HG02885 (cell line): Measurements from ENCODE around the gene DLGAP1.

Experiments
- ATAC-seq: cut with Tn5 transposase; IDR thresholded peaks from one replicate; pipeline ENCODE4 v1.9.1; 2021; ENCODE audit warnings: mild to moderate bottlenecking; ENCODE audit not compliant: unreplicated experiment, poor library complexity

DLGAP1 gene

DNA sequence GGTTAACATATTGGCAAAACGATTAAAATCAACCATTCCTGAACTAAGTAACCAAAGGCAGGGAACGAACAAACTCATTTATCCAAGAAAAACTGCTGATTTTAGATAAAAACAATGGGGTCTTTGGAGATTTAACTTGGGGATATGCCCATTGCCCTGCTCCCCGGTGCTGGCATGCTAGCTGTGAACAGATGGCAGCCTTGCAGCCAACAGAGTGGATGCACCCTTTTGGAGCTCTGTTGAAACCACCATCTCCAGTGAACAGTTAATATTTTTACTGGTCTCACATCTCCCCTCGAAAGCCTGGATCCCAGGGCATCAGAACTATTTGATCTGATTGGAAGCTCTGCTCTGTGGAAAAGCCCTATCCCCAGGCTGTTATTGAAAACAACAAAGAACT, 702.0 kb downstream of the DLGAP1 start:
- ATAC-seq: no peak

DNA sequence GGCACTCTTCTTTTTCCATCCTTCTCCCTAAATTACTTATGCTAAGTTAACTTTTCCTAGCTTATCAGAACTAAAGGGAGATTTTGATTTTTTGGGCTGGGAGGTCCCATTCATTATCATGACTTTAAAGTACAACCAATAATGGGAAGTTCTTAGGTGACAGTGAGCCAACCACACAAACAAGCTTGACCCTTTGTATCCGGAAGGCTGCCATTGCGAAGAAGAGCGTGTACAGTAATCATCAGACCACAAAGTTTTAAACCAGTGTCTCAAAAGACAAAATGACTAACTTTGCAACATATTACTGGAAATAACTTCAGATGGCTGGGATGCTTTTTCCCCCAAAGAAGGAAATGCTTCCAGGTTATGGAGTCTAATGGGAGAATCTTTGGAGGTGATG, 707.0 kb downstream of the DLGAP1 start:
- ATAC-seq: no peak

DNA sequence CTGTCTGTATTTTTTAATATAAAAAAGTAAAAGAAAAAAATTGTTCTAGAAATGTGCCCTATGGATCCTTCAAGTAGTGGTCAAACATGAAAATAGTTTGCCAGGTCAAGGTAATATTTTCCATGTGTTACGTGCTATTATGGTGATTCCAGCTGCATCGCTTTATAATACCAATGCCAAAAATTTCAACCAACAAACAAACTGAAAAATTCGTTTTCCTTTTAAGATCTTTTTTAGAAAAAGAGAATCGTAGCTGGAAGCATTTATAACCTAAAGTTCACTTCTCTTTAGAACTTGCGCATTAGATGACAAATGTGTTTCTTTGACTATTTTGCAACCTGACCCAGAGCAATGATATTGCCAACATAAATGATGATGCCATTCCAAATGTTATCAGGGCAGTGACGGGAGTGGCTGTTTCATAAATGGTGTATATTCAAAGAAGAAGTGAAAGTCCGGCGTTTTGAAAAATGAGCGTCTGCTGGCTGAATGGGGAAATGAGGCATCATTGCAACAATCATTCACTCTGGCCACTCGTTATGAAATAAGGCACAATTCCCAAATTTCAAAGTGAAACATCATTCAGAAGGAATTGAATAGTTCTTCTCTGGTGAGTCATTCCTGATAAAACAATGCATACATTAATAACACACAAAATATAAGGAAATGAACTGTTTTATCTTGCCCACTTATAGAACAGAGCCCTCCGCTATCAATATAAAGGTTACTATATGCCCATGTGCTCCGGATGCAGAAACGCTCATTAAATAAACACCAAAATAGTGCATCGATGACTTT, 707.7 kb downstream of the DLGAP1 start:
- ATAC-seq: no peak

DNA sequence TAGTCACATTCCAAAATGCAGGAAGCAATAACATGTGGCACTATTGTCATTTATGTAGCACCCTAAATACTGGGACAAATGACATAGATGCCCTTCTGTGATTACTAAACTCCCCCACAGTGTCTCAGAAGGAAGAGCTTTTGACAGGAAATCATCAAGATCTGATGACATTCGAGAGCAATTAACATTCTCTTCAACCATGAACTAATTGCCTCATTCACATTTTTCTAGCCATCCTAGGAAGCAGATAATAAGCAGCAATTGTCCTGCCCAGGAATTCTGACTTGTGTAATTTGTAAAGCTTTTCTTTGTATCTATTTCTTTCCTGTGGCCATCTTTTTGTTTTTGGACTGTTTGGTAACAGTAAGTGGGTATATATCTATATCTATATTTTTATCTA, 712.6 kb downstream of the DLGAP1 start:
- ATAC-seq: no peak

DNA sequence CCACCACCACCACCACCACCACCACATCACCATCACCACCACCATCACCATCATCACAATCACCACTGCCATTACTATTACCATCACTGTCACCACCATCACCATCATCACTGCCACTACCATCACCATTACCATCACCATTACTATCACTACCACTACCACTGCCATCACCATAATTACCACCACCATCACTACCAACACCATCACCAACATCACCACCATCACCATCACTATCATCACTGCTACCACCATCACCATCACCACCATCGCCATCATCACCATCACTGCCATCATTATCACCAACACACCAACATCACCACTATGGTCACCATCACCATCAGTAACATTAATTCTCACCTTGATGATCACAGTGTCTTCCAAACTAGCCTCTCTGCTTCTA, 713.8 kb downstream of the DLGAP1 start:
- no peak for ATAC-seq

DNA sequence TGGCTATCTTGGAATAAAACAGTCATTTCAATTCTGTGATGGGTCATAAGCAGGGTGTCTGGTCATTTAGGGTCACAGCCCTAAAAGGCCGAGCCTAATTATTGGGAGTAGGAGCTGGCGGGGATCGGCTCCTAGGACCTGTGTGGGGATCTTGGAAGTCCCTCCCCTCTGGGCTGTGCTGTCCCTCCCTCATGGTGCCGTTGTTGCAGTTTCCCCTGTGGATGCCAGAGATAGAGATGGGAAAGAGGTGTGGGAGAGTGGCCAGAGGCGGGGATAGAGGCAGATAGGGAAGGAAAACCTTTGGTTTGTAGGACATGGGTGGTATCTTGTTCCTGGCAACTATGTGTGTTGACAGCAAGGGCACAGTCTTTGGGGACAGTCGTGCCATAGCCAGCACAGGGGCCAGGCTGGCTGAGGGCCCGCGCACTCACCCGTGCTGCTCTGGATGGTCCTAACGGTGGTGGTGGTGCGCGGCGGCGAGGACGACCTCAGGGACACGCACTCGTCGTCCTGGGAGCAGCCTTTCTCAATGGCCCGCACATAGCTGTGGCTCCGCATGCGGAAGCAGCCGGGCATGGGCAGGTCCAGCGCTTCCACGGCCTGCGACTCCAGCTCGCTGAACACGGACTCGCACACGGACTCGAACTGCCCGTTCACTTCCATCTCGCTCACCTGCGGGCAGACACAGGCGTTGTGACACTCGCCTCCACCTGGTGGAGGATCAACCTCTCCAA, 726.2 kb downstream of the DLGAP1 start:
- ATAC-seq: no peak

DNA sequence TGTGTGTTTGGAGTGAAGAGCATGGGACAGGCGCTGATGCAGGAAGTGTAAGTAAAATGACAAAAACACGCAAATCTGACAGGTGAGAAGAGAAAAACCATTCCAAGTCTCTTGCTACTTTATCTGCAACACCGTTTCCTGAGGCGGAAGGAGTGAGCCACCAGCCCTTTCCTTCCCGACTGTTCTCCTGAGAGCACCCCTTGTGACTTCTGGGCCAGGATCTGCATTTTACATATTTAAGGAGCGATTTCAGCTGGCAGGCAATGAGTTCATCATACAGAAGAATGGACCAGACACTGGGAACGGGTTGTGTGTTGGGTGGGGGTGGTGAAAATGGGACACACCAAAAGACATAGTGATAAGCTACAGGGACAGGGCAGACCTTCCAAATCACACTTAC, 727.8 kb downstream of the DLGAP1 start:
- no peak for ATAC-seq

DNA sequence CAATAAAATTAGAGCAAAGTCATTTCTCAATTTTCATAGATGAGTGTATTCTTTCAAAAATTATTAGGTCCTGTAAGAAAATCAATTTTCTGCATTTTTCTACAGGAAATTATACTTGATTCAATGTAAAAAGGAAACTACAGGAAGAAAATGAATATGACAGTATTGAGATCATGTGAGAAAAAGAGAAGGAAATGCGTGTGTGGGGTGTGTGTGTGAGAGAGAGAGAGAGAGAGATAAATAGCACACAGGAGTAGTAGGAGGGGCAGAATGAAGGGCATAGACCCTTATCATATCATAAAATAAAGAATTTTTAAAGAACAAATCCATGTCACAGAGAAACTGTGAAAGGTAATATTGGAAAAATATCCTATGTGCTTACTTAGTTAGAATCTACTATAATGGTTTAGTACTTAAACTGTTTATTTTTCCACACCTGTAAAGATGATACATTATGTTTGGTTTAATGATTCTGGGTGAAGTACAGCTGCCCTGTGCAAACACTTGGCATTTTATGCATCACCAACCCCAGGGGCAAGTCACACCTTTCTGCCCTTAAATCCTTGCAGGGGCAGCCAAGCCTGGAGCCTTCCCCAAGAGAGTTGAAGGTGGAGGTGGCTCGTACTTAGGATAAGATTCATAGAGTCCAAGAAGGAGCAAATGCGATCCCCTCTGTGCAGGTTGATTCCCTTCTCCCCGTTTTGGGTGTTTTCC, 728.7 kb downstream of the DLGAP1 start:
- ATAC-seq: no peak

DNA sequence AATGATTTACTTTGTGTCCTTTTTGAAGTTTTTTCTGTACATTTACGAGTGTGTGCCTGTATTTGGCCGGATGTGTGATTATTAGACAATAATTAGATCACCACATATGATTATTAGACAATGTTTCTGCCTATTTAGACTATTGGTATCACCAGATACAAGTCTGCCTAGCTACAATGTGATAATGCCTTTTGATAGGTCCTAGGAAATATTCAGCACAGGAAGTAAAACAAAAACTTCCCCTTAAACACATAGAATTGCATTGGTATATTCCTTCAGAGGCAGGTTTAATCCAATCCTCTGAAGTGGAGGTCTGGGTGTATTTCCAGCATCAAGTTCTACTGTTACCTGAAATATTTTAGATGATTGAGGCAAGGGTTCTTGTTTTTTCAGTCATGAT, 730.0 kb downstream of the DLGAP1 start:
- ATAC-seq: no peak

DNA sequence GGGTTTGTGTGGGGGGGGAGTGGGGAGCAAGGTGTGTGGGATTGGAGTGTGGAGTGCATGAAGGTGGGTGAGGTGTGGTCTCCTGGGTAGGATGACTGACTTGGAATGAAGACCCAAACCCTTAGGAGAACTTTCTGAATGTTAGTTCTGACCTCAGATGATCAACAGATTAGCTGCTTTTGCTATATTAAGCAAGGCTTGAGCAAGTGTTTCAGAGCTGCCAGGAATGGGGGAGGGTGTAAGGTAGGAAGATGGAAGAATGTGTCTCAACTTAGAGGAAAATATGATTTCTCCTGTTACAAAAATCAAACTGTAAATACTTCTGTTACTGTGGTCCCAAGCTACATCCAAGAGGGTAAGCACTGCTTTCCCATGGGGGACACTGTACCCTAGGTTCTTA, 731.6 kb downstream of the DLGAP1 start:
- ATAC-seq: no peak

DNA sequence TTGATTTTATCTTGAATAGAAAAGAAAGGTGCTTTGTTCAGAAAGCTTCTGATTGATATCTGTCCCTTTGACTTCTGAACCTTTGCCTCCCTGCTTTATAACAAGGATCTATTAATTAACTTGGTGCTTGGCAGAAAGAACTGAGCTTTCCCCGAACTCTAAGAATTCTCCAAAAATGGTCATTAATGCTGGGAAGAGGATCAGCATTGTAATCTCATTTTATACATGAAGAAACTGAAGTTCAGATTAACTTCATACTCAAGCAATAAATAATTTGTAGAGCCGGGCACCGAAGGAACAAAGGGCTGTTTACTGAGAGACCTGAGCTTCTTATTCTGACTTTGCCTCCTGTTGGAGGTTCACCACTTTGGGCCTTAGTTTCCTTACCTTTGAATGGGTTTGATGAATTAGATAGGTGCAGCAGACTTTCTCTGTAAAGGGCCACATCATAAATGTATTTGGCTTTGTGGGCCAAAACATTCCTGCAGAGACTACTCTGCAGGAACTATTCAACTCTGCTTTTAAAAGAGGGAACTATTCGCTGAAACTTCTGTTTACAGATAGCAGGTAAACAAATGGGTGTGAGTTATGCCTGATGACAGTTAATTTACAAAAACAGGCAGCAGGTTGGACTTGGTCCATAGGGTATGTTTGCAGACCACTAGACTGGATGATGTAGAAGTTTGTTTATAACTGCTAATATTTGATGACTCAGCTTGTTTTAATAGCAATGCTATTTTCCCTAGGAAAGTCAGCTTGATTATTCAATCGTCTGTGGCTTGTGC, 732.3 kb downstream of the DLGAP1 start:
- ATAC-seq: no peak

DNA sequence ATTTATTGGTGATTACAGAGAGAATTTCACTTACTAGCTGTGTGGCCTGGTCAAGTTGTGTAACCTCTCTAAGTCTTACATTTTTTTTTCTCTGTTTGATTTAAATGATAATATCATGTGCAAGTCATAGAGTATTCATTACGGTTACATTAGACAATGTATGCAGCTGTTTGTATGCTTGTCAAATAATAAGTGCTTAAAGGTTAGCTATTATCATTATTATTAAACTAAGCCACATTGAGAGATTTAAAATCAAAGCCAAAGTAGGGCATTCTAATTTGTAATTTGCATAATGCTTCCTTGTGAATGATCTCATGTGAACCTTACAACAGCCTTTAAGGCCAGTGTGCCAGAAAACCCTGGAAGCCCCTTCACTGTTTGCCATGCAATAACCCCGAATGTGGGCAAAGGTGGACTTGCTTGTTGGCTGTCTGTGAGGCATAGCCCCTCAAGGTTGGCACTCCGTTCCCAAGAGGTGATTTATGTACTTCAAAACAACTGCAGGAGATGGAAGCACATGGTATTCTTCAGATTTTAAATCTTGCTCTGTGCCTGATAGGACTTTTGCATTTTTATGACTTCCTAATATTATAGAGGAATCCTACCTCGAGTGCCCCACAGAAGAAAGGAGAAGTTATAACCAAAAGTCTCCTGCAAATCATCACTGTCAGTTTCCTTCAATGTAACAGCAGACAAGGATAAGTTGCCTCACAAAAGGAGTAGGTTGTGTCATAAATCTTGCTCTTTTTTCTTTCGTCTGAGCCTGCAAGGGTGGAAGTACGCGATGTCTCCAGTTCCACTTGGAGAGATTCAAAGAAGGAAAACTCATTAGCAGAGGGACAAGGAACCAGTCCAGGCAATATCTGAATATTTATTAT, 733.1 kb downstream of the DLGAP1 start:
- ATAC-seq: no peak

DNA sequence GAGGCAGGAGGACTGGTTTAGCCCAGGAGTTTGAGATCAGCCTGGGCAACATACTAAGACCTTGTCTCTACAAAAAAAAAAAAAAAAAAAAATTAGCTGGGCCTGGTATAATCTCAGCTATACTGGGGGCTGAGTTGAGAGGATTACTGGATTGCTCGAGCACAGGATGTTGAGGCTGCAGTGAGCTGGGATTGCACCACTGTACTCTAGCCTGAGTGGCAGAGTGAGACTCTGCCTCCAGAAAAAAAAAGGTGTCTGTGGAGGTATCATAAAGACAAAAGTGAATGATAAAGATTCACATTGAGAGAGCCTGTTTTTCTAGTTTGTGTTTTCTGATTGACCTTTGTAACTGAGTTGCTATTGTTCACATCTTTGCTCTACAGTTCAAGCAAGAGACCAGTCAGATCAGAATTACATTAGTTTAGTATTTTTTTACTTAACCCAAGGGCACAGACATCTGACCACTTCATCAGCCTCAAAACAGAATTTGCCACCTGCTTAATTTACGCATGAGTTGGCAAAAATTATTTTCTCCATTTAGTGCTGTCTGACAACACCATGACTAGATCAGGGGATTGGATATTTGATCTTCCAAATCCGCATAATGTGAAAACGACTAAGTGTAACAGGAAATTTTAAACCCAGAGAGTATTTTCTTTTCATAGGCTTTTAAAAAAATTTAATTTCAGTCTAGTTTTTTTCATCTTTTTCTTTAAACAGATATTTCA, 734.1 kb downstream of the DLGAP1 start:
- no peak for ATAC-seq

DNA sequence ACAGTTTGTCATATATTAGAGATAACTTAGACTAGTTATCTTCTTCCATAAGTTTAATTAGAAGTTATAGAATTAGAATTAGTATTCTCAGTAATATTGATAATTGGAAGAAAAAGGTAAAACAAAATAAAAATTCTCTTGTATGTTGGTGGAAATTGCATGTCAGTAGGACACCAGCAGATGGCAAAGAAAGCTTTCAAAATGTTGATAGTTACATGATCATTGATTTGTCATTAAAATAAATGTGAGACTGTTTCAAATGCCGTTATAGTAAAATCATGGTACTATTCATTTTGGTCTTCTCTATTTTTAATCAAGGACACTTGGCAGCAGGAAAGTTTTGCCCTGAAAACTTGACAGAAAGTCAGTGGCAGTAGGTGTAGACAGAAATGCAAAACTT, 734.9 kb downstream of the DLGAP1 start:
- no peak for ATAC-seq

DNA sequence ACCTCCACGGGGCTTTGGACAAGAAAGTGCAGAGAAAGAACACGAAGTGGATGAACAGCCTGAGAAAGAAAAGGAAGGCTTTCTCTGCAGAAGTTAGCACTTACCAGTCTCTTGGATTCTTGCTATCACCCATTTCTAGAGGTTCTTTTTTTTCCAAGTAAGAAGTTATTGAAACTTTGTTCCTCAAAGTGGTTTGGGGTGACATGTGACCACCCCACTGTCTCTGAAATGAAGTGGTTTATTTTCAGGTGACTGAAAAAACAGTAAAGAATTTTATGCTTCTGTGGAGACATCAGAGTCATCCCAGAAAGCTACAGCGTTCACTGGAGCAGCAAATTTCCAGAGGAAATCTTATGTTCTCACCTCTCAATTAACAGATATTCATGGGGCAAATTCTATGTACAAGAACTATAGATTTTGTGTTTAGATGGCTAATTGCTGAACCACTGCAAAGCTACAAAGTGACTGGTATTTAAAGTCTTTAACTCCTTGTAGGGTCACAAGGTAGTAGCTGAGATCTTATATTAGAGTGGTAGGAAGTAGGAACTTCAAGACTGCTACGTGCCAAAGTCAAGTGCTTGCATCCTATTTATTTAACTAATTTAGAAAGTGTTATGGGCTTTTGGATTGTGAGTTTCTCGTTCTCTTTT, 737.6 kb downstream of the DLGAP1 start:
- no peak for ATAC-seq

DNA sequence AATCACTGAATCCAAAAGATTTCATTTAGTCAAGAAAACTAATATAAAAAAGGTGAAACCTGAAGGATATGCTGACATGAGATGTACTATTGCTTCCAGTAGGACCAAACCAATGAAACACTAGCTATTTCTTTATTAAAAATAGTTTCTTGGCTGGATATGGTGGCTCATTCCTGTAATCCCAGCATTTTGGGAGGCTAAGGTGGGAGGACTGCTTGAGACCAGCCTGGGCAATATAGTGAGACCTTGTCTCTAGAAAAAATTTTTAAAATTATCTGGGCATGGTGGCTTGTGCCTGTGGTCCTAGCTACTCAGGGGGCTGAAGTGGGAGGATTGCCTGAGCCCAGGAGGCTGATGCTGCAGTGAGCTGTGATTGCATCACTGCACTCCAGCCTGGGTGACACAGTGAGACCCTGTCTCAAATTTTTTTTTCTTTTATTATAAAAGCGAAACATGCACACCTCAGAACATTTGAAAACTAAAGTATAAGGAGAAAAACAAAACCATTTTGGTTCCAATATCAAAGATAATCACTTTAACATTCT, 738.9 kb downstream of the DLGAP1 start:
- no peak for ATAC-seq

DNA sequence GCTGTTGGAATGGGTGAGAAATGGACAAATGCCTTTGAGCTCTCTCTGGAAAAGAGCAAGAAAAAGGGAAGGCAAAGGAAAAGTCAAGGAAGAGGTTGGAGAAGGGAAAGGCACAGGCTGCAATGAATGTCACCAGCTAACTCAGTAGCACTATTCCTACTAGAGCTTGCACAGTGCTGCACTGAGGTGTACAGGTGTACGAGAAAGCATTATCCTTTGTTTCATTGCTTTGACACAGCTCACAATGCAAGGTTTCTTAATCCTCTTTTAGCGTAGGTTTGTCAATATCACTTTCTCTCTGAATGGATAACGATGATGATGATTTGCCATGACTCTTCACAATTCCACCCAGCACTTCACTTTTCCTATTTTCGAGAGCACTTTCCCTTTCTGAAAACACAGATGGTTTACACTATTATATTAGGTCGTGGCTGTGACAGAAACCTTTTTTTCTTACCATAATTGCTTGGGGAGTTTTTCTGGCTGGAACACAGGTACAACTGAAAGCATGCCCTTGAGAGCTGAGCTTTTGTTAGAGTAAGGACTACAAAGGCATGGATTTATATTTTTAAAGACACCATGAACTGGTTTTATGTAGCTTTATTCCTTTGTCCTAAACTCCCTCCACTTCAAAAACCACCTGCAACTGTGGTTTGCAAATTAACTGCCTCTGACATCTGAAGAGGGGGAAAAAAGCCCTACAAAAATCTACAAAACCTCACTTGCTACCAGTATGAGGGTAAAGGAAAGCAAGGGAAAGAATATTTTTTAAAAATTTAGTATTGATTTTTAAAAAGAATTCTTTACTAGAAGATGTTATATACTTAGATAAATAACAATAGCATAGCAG, 739.7 kb downstream of the DLGAP1 start:
- no peak for ATAC-seq
